Central memory CD8-positive, alpha-beta T cell (primary cell): ENCODE data around the gene BTBD9.
A peak's percentile ranks its signal among the peaks of the same experiment; 100 is the strongest.

Experiments
- ATAC-seq: fragments of 150-1000 bp; cut with Tn5 transposase; replicated peaks from 2 replicates; pipeline ENCODE4 v1.10.0; 2022; ENCODE audit warnings: mild to moderate bottlenecking, moderate FRiP score, moderate number of reproducible peaks; ENCODE audit not compliant: poor library complexity, severe bottlenecking; ENCODE audit errors: extremely low read depth
- DNase-seq, 2 donors: peaks; one replicate each; pipeline ENCODE4 v3.0.0; 2021; ENCODE audit warnings: low spot score in 2 of 2
- H3K27ac Mint-ChIP-seq: one replicate; pipeline ENCODE4 v1.8.0; 2022; ENCODE audit warnings: low read depth, mild to moderate bottlenecking, moderate library complexity, mixed read lengths
- H3K27me3 Mint-ChIP-seq: one replicate; pipeline ENCODE4 v1.8.0; 2022; ENCODE audit warnings: mixed read lengths
- H3K36me3 Mint-ChIP-seq: one replicate; pipeline ENCODE4 v1.8.0; 2022; ENCODE audit warnings: mild to moderate bottlenecking, moderate library complexity, mixed read lengths; ENCODE audit not compliant: insufficient read depth
- H3K4me1 Mint-ChIP-seq: one replicate; pipeline ENCODE4 v1.8.0; 2022; ENCODE audit warnings: mixed read lengths
- H3K4me3 Mint-ChIP-seq: one replicate; pipeline ENCODE4 v1.8.0; 2022; ENCODE audit warnings: mild to moderate bottlenecking, moderate library complexity, mixed read lengths
- H3K9me3 Mint-ChIP-seq: one replicate; pipeline ENCODE4 v1.8.0; 2022; ENCODE audit warnings: mixed read lengths

The BTBD9 gene

DNA sequence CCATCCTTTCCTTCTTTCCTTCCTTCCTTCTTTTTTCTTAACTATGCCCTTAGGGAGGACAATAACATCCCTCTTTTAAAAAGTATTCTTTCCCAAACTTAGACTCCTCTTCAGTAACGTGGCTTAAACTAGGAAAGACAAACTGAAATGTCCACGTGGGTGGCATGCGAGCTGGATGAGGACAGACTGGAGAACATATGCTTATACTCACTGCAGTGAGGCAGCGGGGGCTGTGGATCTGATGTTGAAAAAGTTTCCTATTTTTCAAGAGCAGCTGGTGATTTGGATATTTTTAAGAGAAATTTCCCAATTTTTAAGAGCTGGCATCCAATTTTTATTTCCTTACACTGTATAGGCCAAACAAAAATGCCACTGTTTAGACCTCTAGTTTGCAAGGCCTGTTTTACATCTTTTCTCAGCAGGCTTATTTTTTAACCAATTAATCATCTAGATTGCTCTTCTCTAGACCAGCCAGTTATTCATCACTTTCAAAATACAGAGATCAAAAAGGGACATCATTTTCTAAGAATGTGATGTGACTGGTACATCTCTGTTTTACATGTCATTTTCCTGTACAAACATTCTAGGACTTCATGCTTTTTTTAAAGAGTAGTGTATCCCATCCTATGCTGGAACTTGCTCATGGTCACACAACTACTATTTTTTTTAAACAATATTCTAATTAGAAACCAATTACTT is 226.5 kb downstream of the BTBD9 start:
- no peak for ATAC-seq
- H3K27me3 Mint-ChIP-seq: no peaks in the 10 kb centered on the region
- DNase-seq: no peak
- no peaks in the 10 kb centered on the region for H3K9me3 Mint-ChIP-seq
- H3K4me3 Mint-ChIP-seq: no peak overlapping the region
- H3K36me3 Mint-ChIP-seq: peaks cover 6% of the 10 kb centered on the region
- H3K4me1 Mint-ChIP-seq: peaks cover 10% of the 10 kb centered on the region
- H3K27ac Mint-ChIP-seq: no peak overlapping the region

DNA sequence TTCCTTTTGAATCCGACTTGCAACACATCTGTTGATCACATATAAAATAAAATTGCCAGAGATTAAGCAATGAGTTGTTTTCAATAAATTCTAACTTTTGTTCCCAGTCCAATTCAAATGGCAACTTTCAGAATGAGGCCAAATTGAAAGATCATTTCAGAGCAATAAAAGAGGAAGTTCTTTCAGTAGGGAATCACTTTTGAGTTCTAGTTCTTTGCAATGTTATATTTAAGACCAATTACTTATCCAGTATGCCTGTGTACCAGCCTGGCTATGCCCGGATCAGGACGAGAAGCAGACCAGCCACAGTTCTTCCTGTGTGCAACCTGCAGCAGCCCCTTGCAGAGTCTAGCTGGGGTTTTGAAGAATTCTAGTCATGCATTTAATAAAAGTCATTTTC is 232.5 kb downstream of the BTBD9 start:
- ATAC-seq (no peak), DNase-seq (no peak)
- no peaks in the 10 kb centered on the region for H3K27me3 Mint-ChIP-seq
- no peak overlapping the region for H3K27ac Mint-ChIP-seq
- peaks cover 13% of the 10 kb centered on the region for H3K4me1 Mint-ChIP-seq
- no peak overlapping the region for H3K4me3 Mint-ChIP-seq
- no peaks in the 10 kb centered on the region for H3K9me3 Mint-ChIP-seq
- H3K36me3 Mint-ChIP-seq: no peaks in the 10 kb centered on the region

DNA sequence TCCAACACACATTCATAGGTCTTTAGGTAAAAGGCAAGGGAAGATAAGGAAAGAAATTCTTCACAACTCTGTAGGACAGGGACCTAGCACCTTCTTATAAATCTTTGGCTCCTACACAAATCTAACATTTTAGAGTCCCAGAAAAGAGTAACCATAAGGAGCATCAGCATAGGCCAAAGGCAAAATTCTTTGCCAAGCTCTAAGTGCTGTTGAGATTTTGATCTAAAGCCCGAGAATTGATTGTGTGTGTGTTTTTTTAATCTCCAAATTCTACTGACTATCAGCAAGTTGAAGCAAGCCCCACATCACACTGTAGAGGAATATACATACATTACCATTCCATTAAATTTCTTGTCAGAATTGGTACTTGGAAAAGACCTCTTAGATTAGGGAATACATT is 233.6 kb downstream of the BTBD9 start:
- no peak for ATAC-seq
- Mint-ChIP-seq H3K27ac (no peak overlapping the region), H3K4me1 (peaks cover 13% of the 10 kb centered on the region), H3K27me3 (no peaks in the 10 kb centered on the region), H3K36me3 (no peaks in the 10 kb centered on the region), H3K9me3 (no peaks in the 10 kb centered on the region), H3K4me3 (no peak overlapping the region)
- no peak for DNase-seq

DNA sequence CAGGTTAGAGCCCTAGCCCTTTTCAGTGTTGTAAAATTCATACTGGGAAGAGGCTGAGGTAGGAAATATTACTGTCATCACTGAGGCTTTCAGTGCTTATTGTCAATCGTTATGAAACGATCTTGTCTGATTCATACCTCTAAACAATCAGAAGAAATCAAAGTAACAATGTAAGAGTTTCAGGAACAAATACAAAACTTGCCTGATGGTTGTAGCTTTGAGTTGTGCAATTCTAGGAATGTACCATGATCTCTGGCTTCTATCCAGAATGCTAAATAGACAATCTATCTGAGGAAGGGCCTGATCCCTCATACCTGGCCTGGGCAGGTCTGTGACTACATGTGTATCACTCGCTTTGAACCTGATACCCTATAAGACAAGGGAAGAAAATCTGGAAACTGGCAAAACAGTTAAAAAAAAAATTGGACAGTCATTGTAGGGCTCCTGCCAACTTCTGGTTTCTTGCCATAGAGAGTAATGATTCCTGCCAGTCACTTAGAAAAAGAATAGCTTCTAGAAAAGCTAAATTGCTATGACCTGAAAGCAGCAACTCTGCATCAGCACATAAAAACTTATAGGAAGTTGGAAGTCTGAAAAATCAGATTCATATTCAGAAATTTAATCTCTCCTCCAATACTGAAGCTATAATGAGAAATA is 234.7 kb downstream of the BTBD9 start:
- H3K36me3 Mint-ChIP-seq: no peaks in the 10 kb centered on the region
- H3K9me3 Mint-ChIP-seq: no peaks in the 10 kb centered on the region
- no peak for ATAC-seq
- DNase-seq: no peak
- peaks cover 13% of the 10 kb centered on the region for H3K4me1 Mint-ChIP-seq
- no peaks in the 10 kb centered on the region for H3K27me3 Mint-ChIP-seq
- no peak overlapping the region for H3K27ac Mint-ChIP-seq
- H3K4me3 Mint-ChIP-seq: no peak overlapping the region

DNA sequence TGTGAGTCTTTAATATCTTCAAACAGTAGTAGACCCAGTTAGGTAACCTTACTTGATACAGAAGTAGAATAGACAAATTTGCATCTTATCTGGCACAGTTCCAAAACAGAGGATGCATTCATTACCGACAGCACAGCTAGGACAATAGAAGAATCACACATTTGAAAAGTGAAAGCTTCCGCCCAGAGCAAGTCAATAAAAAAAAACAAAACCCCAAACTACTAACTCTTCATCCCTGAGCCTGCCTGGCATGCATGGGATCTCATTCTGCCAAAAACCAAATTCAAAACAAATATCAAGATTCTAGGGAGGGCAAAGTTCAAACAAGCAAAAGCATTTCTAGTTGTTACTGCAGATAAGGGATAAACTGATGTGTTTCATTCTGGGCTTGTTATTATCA is 235.4 kb downstream of the BTBD9 start:
- ATAC-seq (no peak), DNase-seq (no peak)
- Mint-ChIP-seq H3K4me3 (no peak overlapping the region), H3K9me3 (no peaks in the 10 kb centered on the region), H3K4me1 (peaks cover 13% of the 10 kb centered on the region), H3K27ac (peak overlapping the region; percentile 78), H3K36me3 (no peaks in the 10 kb centered on the region), H3K27me3 (no peaks in the 10 kb centered on the region)

DNA sequence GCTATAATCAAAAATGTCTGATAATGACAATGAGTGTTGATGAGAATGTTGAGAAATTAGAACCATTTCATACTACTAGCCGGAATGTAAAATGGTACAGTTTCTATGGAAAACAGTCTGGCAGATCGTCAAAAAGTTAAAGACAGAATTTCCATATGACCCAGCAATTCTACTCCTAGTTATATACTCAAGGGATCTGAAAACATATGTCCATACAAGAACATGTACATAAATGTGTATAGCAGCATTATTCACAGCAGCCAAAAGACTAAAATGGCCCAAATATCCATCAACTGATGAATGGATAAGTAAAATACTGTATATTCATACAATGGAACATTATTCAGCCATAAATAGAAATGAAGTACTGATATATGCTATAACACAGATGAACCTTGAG is 236.2 kb downstream of the BTBD9 start:
- H3K27ac Mint-ChIP-seq: no peak overlapping the region
- DNase-seq: no peak
- no peak overlapping the region for H3K4me3 Mint-ChIP-seq
- no peak for ATAC-seq
- no peaks in the 10 kb centered on the region for H3K27me3 Mint-ChIP-seq
- H3K4me1 Mint-ChIP-seq: peaks cover 13% of the 10 kb centered on the region
- no peaks in the 10 kb centered on the region for H3K9me3 Mint-ChIP-seq
- H3K36me3 Mint-ChIP-seq: no peaks in the 10 kb centered on the region

DNA sequence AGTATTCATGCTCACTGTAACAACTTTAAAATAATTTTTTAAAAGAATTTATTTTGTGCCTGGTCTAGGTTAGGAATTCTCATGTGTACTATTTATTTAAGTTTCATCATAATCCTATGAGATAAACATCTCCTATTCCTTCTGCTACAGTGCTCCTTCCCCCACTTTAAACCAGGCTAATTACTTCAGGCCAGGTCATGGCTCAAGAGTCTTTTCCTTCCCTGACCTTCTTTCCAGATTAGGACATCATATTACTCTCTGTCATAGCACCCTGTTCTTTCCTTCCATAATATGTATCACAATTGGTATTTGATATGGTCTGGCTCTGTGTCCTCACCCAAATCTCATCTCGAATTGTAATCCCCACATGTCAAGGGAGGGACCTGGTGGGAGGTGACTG is 239.0 kb downstream of the BTBD9 start:
- Mint-ChIP-seq H3K9me3 (no peaks in the 10 kb centered on the region), H3K27me3 (no peaks in the 10 kb centered on the region), H3K36me3 (no peaks in the 10 kb centered on the region), H3K27ac (no peak overlapping the region), H3K4me3 (no peak overlapping the region), H3K4me1 (peaks cover 13% of the 10 kb centered on the region)
- DNase-seq (no peak), ATAC-seq (no peak)

DNA sequence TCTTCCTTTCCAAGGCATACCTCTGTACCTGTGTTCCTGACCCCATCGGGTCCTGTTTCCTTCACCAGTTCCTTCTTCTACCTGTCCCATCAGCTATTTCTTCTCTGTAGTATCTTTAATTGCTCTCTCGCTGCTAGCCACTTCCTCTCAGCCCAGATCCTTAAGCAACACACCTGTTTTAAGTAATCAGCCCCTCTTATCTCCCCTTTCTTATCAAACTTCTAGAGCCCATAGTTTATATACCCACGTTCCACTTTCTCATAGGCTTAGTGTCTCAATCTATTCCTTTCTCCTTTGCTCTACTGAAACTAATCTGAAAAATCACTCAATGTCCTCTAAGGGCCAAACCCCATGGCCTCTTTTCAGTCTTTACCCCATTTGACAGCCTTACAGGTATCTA is 239.6 kb downstream of the BTBD9 start:
- H3K4me1 Mint-ChIP-seq: peaks cover 13% of the 10 kb centered on the region
- no peak overlapping the region for H3K27ac Mint-ChIP-seq
- no peaks in the 10 kb centered on the region for H3K27me3 Mint-ChIP-seq
- ATAC-seq: no peak
- no peak overlapping the region for H3K4me3 Mint-ChIP-seq
- no peaks in the 10 kb centered on the region for H3K36me3 Mint-ChIP-seq
- H3K9me3 Mint-ChIP-seq: no peaks in the 10 kb centered on the region
- no peak for DNase-seq

DNA sequence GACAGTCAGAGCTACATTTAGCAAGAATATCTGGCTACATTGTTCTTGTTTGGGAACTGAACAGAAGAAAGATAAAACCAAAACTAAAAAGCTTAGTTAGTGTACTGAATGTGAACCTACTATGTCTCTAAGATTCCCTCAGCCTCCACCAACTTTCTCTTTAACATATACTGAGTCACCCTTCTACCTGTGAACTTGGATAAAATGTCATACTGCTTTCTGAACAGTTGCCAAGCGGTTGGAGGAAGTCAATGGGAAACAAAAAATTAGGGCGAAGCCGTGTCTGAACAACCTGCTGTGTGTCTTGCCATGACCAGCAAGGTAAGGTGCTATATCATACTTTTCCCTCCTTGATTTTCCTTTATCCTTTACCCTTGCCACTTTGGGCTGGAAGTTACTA is 243.5 kb downstream of the BTBD9 start:
- no peak for ATAC-seq
- no peak overlapping the region for H3K27ac Mint-ChIP-seq
- no peaks in the 10 kb centered on the region for H3K36me3 Mint-ChIP-seq
- peaks cover 12% of the 10 kb centered on the region for H3K4me1 Mint-ChIP-seq
- no peaks in the 10 kb centered on the region for H3K9me3 Mint-ChIP-seq
- no peak for DNase-seq
- no peaks in the 10 kb centered on the region for H3K27me3 Mint-ChIP-seq
- no peak overlapping the region for H3K4me3 Mint-ChIP-seq

DNA sequence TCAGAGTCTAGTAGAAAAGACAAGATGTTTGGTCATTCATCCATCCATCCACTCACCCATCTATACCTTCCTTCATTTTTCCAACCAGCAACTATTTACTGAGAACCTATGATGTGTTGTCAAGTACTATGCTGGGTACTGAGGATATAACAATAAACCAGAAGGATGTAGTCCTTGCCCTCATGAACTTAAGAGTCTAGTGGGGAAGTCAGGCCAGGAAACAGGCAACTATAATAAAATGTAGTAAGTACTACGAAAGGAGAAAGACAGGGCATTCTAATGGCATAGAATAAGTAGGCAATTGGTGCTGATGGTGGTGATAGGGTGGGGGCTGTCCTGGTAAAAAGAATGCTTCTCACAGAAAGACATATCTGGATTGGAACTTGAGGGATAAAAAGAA is 245.7 kb downstream of the BTBD9 start:
- Mint-ChIP-seq H3K9me3 (no peaks in the 10 kb centered on the region), H3K4me1 (peaks cover 12% of the 10 kb centered on the region), H3K36me3 (no peaks in the 10 kb centered on the region), H3K27me3 (no peaks in the 10 kb centered on the region), H3K27ac (no peak overlapping the region), H3K4me3 (no peak overlapping the region)
- ATAC-seq (no peak), DNase-seq (no peak)

DNA sequence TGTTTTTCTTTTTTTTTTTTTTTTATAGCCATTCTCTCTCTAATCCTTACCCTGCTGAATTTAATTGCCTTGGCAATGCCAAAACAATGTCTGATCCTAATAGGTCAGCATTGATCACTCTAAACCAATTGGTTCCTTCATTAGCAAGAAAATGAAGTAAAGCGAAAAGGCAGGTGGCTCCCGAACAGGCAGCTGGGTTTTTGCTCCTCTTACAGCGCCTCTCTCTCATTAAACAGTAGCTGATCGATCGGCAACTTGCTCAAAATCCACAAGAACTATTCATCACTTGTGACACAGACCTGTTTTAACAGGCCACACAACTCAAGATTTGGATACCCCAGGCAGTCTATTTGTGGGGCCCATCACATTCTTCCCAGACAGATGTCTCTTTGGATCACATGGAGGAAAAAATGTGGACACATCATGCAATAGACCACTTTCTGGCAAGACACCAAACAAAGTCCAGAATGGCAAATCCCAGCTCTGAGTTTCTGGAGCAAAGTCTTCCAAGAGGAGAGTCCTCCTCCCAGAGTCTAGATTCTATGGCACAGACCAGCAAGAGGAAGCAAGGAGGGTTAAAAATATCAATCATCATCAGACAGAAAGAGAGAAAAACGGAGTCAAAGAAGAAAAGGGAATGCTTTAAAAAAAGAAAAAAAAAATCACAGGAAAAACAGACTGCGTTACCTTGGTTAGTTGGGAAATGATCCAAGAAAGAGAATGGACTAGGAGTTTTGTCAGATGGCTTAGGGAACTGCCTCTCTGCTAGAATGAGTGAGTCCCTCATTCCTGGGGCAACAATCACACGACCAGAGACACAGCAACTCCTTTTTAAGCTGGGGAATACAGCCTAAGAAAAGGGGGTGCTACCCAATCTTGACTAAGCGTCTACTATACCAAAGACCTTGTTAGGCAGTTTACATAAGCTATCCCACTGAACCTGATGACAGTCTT is 247.8 kb downstream of the BTBD9 start:
- Mint-ChIP-seq H3K27ac (no peak overlapping the region), H3K9me3 (no peaks in the 10 kb centered on the region), H3K36me3 (no peaks in the 10 kb centered on the region), H3K4me1 (peaks cover 12% of the 10 kb centered on the region), H3K4me3 (no peak overlapping the region), H3K27me3 (no peaks in the 10 kb centered on the region)
- ATAC-seq: no peak
- no peak for DNase-seq

DNA sequence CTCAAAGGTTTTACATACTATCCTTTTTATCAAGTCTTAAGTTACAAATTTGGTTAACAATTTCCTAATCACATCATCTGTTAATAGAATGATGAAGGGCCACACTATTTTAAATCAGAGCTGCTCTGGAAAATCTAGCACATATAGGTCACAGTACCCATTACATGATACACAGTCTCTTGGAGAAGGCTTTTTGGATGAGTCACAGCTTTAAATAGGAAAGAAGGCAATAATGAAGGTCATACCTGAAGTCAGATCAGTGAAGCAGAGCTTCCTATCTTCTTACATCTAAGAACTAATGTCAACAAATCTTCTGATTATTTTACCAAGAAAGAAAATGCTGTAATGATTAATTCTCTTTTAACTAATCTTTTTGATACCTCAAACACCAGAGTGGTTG is 248.5 kb downstream of the BTBD9 start:
- peaks cover 12% of the 10 kb centered on the region for H3K4me1 Mint-ChIP-seq
- no peaks in the 10 kb centered on the region for H3K27me3 Mint-ChIP-seq
- no peaks in the 10 kb centered on the region for H3K36me3 Mint-ChIP-seq
- DNase-seq: no peak
- H3K4me3 Mint-ChIP-seq: no peak overlapping the region
- no peak overlapping the region for H3K27ac Mint-ChIP-seq
- no peak for ATAC-seq
- no peaks in the 10 kb centered on the region for H3K9me3 Mint-ChIP-seq

DNA sequence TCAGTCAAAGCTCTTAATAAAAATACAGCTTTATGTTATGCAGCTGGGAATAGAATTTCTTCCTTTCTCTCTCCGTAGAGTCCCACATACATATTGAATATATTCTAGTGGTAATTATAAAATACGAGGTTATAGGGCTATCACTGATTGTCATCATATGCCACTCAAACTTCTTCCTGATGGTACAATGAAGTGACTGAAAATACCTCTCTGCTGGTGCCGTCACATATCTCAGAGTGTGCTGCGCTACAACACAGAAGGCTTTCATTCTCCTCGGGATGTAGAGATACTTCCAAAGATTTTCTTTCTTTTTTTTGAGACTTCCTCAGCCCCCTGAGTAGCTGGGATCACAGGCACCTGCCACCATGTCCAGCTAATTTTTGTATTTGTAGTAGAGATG is 249.9 kb downstream of the BTBD9 start:
- H3K36me3 Mint-ChIP-seq: no peaks in the 10 kb centered on the region
- DNase-seq: no peak
- H3K27ac Mint-ChIP-seq: no peak overlapping the region
- no peaks in the 10 kb centered on the region for H3K9me3 Mint-ChIP-seq
- no peaks in the 10 kb centered on the region for H3K27me3 Mint-ChIP-seq
- peaks cover 12% of the 10 kb centered on the region for H3K4me1 Mint-ChIP-seq
- no peak overlapping the region for H3K4me3 Mint-ChIP-seq
- ATAC-seq: no peak
